Neutrophil (primary cell): ENCODE results near the gene STYX.
A peak's percentile ranks its signal among the peaks of the same experiment; 100 is the strongest.

Source experiments
- H3K27ac ChIP-seq: fragments of 200-600 bp; sonication (generic); 2 replicates; pipeline ENCODE4 v1.5.1; 2016; ENCODE audit warnings: mild to moderate bottlenecking, moderate library complexity
- H3K27me3 ChIP-seq: fragments of 200-600 bp; sonication (generic); 2 replicates; pipeline ENCODE4 v1.6.0; 2016; ENCODE audit warnings: mild to moderate bottlenecking
- H3K36me3 ChIP-seq: fragments of 200-600 bp; sonication (generic); 2 replicates; pipeline ENCODE4 v1.5.1; 2017
- H3K4me1 ChIP-seq, 2 experiments: fragments of 200-600 bp in 1 of 2; sonication (generic) in 1 of 2; 1 replicate in 1 of 2; 2 replicates in 1 of 2; pipeline versions ENCODE4 v1.5.1 to v1.6.1; 2013 to 2016; ENCODE audit warnings: low read depth in 1 of 2, low read length in 1 of 2, mild to moderate bottlenecking in 1 of 2, moderate library complexity in 1 of 2; ENCODE audit not compliant: control insufficient read depth in 1 of 2, insufficient read depth in 1 of 2
- H3K4me3 ChIP-seq, 2 experiments: fragments of 200-600 bp in 1 of 2; sonication (generic) in 1 of 2; 1 replicate in 1 of 2; 2 replicates in 1 of 2; pipeline ENCODE4 v1.5.1; 2013 to 2016; ENCODE audit warnings: low read depth in 1 of 2, low read length in 1 of 2, mild to moderate bottlenecking in 1 of 2, moderate library complexity in 1 of 2
- H3K9me3 ChIP-seq: fragments of 200-600 bp; sonication (generic); 2 replicates; pipeline ENCODE4 v1.5.1; 2016
- TF ChIP-seq, protein P1 (sequence below): fragments of 200-600 bp; sonication (generic); IDR thresholded peaks from 2 replicates; pipeline ENCODE4 v1.5.1; 2016; ENCODE audit warnings: antibody characterized with exemption

Gene STYX, protein sequence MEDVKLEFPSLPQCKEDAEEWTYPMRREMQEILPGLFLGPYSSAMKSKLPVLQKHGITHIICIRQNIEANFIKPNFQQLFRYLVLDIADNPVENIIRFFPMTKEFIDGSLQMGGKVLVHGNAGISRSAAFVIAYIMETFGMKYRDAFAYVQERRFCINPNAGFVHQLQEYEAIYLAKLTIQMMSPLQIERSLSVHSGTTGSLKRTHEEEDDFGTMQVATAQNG

DNA sequence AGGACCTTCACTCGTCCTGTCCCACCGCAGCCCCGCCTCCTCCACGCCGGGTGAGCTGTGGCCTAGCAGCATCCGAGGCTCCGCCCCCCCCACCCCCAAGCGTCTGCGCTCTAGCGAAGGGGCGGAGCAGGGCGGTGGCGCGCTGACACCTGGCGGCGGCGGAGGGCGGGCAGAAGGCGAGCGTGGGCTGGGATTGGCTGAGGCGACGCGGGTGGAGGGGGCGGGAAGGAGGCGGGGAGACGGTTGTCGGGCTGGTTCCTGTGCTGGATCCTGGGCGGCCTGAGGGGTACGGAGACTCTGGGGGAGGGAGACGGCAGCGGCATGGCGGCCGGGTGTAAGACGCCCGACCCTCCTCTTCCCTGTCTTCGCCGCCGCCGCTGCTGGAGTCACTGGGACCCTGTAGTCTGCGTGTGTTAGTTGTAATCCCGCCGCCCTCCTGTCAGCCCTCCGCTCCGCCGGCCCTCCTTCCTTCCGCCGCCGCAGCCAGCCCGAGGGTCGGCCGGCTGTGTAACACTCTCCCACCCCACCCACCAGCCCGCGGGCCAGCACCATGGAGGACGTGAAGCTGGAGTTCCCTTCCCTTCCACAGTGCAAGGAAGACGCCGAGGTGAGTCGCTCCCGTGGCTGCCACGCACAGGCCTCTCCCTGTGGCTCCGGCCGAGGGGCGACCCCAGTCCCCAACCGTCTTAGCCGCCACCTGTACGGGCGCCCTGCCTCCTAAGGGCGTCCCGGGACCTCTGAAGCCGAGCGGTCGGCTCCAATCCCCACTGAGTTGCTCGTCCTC lies at the start of gene STYX:
TSS of gene STYX (plus strand) at position 242 of the 784 bp plus-strand sequence. CDS start at position 551, 309 bp downstream.
- Histone ChIP-seq H3K4me1 (peaks cover 16 to 30% of the 10 kb centered on the region in 2 experiments), H3K27me3 (no peaks in the 10 kb centered on the region), H3K27ac (peak within 1 kb of the TSS; percentile 84), H3K36me3 (peaks cover 19% of the 10 kb centered on the region), H3K4me3 (peak within 1 kb of the TSS; percentile 90 to 99), H3K9me3 (no peaks in the 10 kb centered on the region)
- TF ChIP-seq, protein P1, sequence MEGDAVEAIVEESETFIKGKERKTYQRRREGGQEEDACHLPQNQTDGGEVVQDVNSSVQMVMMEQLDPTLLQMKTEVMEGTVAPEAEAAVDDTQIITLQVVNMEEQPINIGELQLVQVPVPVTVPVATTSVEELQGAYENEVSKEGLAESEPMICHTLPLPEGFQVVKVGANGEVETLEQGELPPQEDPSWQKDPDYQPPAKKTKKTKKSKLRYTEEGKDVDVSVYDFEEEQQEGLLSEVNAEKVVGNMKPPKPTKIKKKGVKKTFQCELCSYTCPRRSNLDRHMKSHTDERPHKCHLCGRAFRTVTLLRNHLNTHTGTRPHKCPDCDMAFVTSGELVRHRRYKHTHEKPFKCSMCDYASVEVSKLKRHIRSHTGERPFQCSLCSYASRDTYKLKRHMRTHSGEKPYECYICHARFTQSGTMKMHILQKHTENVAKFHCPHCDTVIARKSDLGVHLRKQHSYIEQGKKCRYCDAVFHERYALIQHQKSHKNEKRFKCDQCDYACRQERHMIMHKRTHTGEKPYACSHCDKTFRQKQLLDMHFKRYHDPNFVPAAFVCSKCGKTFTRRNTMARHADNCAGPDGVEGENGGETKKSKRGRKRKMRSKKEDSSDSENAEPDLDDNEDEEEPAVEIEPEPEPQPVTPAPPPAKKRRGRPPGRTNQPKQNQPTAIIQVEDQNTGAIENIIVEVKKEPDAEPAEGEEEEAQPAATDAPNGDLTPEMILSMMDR: peak; percentile 72

DNA sequence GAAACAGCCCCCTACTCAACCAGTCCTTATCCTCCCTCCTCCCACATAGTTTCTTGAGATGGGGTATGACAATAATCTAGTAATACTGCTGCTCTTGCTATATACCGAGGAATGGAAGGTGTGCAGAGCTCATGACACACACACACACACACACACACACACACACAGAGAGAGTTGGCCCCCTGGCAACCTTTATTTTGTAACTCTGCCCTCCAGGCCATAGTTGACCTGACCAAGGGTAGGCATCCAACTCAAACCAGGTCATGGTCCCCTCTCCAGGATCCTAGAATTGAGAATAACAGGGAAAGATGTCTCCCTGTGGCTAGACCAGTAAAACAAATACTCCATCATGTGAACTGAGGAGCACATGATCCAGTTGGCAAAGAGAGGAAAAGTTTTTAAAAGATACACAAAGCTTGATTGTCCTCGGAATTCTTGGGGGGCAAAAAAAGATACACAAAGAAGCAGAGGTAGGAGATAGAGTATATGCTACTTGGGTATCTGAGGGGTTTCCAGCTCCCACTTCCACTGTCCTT lies 45.9 kb upstream of the STYX start:
- Histone ChIP-seq H3K27ac (no peak overlapping the region), H3K4me3 (no peak overlapping the region), H3K4me1 (peaks cover 0 to 4% of the 10 kb centered on the region in 2 experiments), H3K36me3 (peaks cover 24% of the 10 kb centered on the region), H3K9me3 (no peaks in the 10 kb centered on the region), H3K27me3 (no peaks in the 10 kb centered on the region)
- TF ChIP-seq, protein P1: no peak

DNA sequence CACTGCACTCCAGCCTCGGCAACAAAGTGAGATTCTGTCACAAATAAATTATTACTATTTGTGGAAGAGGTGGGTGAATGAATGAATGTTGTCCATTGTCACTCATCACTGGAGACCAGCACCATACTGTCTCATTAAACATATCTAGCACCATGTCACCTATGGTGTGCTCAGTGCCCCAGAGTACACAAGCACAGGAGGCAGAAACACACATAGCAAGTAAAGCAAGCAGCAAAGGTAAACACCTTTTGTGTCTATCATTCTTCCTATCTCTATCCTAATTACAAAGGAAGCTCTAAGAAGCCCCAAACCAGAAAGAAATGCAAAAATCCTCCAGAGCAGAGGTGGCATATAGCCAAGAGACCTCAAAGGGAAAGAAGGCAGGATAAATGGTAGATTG lies 43.8 kb upstream of the STYX start:
- TF ChIP-seq, protein P1: no peak
- Histone ChIP-seq H3K4me1 (peaks cover under 1 to 6% of the 10 kb centered on the region in 2 experiments), H3K9me3 (no peaks in the 10 kb centered on the region), H3K27me3 (no peaks in the 10 kb centered on the region), H3K27ac (no peak overlapping the region), H3K36me3 (peaks cover 11% of the 10 kb centered on the region), H3K4me3 (no peak overlapping the region)

DNA sequence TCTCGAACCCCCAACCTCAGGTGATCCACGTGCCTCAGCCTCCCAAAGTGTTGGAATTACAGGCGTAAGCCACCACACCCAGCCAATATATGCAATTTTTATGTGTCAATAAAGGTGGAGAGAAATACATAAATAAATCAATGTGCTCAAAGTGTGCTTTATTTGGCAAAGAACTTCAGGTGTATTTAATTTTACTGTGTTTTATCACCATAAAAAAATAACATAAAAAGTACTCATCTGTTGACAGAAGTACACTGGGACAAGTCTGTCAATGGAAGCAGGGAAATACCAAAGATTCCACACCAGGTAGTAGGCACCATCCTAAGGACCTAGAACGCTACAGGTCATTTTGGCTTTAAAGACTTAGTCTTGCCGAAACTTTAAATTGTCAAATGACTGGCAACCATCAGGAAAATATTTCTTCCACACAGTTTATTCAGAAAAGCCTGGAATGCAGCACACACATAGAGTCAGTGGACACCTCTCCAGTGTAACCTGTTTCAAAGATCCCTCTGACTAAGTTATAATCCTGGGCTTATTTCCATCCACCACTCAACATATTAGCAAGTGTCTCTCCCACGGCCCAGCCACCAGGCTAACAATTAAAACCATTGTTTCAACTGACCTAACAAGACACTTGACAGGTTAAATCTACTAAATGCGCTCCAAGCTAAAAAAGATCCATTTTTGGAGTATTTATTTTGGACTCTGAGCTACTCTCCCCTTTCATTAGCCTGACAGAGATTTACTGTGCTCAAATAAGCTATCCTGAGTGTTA lies 38.8 kb upstream of the STYX start:
- TF ChIP-seq, protein P1: no peak
- Histone ChIP-seq H3K4me3 (no peak overlapping the region), H3K27ac (peak overlapping the region; percentile 98), H3K4me1 (peaks cover 39 to 40% of the 10 kb centered on the region in 2 experiments), H3K9me3 (no peaks in the 10 kb centered on the region), H3K27me3 (no peaks in the 10 kb centered on the region), H3K36me3 (no peaks in the 10 kb centered on the region)

DNA sequence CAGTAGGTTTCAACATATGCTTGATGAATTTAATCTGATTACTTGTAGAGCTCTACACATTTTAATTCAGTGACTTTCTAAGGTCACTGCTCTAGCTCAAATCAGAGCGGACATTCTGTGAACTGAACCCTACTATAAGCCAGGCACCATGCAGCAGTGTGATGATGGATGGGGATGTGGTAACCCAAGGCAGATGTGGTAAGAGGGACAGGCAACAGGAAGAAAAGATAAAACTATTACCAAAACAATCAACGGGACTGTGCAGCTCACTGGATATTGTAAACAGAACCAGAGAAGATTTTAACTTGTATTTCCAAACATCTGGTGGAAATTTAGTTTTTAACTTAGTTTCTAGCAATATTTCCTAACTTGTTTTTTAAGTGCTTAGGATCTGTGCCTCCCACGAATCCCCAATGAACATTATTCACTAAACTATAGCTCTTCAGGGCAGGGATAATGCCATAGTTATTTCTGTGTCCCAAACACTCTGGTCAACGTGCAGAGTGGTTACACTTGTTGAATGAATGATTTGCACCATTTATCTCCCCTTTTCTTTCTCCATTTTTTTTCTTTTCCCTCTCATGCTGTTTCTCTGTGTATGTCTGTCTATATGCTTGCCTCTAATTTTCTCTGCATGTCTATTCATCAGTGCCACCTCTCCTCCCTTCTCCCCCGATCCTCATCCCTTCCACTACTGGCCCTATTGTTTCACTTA lies 37.6 kb upstream of the STYX start:
- Histone ChIP-seq H3K9me3 (no peaks in the 10 kb centered on the region), H3K27me3 (no peaks in the 10 kb centered on the region), H3K36me3 (no peaks in the 10 kb centered on the region), H3K4me1 (peaks cover 51 to 52% of the 10 kb centered on the region in 2 experiments), H3K4me3 (peak overlapping the region in 1 of 2 experiments; percentile 5), H3K27ac (peak overlapping the region; percentile 98)
- TF ChIP-seq, protein P1: no peak
